Epithelial cell of esophagus (primary cell): ENCODE data around the gene TRIM8.
A peak's percentile ranks its signal among the peaks of the same experiment; 100 is the strongest.

ENCODE experiments used
- DNase-seq: peaks from one replicate; pipeline ENCODE4 v3.0.0; 2010; ENCODE audit warnings: low read depth
- H3K4me3 ChIP-seq: 2 replicates; pipeline ENCODE4 v1.5.1; 2011; ENCODE audit warnings: mild to moderate bottlenecking, low read length, control low read depth
- TF ChIP-seq, protein P1 (sequence below): IDR thresholded peaks from 2 replicates; pipeline ENCODE4 v1.5.1; 2011; ENCODE audit warnings: low read depth, mild to moderate bottlenecking, low read length, control low read depth, inconsistent platforms; ENCODE audit not compliant: insufficient read depth; ENCODE audit errors: missing control alignments

Gene TRIM8

DNA sequence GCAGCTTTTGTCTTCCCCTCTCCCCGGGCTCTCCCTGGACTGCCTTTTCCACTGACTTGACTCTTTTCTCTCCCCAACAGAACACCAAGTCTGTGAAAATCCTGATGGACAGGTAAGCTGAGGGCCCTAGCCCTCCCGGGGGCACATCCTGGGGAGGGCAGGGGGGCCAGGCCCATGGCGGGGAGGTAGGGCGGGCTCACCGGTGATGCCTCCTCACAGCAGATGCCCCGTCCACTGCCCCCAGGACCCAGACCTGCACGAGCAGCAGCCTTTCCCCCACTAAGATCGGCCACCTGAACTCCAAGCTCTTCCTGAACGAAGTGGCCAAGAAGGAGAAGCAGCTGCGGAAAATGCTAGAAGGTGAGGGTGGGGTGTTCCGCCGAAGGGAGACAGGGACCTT lies 11.7 kb downstream of the TRIM8 start:
- no peak for DNase-seq
- TF ChIP-seq, protein P1, sequence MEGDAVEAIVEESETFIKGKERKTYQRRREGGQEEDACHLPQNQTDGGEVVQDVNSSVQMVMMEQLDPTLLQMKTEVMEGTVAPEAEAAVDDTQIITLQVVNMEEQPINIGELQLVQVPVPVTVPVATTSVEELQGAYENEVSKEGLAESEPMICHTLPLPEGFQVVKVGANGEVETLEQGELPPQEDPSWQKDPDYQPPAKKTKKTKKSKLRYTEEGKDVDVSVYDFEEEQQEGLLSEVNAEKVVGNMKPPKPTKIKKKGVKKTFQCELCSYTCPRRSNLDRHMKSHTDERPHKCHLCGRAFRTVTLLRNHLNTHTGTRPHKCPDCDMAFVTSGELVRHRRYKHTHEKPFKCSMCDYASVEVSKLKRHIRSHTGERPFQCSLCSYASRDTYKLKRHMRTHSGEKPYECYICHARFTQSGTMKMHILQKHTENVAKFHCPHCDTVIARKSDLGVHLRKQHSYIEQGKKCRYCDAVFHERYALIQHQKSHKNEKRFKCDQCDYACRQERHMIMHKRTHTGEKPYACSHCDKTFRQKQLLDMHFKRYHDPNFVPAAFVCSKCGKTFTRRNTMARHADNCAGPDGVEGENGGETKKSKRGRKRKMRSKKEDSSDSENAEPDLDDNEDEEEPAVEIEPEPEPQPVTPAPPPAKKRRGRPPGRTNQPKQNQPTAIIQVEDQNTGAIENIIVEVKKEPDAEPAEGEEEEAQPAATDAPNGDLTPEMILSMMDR: no peak
- H3K4me3 ChIP-seq: no peak overlapping the region

DNA sequence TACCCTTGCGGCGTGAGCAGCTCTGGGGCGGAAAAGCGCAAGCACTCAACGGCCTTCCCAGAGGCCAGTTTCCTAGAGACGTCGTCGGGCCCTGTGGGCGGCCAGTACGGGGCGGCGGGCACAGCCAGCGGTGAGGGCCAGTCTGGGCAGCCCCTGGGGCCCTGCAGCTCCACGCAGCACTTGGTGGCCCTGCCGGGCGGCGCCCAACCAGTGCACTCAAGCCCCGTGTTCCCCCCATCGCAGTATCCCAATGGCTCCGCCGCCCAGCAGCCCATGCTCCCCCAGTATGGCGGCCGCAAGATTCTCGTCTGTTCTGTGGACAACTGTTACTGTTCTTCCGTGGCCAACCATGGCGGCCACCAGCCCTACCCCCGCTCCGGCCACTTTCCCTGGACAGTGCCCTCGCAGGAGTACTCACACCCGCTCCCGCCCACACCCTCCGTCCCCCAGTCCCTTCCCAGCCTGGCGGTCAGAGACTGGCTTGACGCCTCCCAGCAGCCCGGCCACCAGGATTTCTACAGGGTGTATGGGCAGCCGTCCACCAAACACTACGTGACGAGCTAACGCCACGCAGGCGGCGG lies 12.6 kb downstream of the TRIM8 start:
- TF ChIP-seq, protein P1: no peak
- no peak overlapping the region for H3K4me3 ChIP-seq
- DNase-seq: no peak

DNA sequence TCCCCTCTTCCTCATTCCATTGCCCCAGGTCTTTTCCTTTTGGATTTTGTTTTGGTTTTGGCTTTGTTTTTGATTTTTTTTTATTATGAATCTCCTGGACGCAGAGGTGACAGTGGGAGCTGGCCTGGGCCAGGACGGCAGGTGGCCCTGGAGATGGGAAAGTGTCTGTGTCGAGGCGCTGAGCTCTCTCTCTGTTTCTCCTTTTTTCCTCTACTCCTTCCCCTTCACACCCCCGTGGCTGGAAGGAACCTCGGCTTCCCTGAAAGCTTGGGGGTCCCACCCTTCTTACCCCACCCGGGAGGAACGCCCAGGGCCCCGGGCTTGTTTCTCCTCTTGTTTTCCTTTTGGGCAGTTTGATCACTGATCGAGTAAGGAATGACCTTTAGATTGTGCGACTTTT lies 13.2 kb downstream of the TRIM8 start:
- TF ChIP-seq, protein P1: no peak
- DNase-seq: no peak
- no peak overlapping the region for H3K4me3 ChIP-seq

DNA sequence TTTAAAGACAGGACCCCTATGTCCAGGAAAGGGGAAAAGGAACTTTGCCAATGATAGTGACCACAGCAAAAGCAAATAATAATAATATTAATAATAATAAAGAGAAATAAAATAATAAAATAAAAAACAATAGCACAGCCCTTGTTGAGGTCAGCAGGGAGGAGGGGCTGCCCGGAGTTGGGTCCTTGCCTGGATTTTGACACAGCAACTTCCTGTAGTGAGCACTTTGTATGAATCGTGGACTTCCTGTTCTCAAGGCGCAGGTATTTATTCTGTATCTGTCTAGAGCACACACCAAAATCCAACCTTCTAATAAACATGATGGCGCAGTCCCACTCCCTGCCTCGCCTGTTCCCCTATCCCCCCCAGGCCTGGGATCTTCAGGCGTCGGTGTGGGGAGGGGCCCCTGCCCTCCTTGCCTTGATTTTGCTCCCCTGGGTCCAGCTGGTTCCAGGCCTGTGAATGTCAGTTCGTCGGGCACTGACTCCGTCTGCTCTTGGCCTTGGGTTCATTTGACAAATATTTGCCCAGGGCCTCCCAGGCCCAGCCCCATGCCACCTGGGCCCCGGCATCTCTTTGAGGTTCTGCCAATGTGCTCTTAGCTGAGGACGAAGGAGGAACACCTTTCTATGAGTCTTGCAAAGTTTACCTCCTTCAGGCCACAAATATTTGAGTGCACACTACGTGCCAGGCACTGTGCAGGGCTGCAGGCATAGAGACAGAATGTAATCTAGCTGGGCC lies 13.9 kb downstream of the TRIM8 start:
- DNase-seq: peak; percentile 33
- TF ChIP-seq, protein P1: no peak
- H3K4me3 ChIP-seq: no peak overlapping the region

DNA sequence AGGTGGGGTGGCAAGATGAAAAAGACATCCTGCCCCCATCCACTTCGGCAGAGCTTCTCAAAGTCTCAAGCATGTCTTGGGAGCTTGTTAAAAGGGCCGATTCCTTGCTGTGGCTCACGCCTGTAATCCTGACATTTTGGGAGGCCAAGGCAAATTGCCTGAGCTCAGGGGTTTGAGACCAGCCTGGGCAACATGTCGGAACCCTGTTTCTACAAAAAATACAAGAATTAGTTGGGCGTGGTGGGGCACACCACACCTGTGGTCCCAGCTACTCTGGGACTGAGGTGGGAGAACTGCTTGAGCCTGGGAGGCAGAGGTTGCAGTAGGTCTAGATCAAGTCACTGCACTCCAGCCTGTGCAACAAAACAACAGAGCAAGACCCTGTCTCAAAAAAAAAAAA lies 14.5 kb downstream of the TRIM8 start:
- no peak overlapping the region for H3K4me3 ChIP-seq
- TF ChIP-seq, protein P1: no peak
- no peak for DNase-seq

DNA sequence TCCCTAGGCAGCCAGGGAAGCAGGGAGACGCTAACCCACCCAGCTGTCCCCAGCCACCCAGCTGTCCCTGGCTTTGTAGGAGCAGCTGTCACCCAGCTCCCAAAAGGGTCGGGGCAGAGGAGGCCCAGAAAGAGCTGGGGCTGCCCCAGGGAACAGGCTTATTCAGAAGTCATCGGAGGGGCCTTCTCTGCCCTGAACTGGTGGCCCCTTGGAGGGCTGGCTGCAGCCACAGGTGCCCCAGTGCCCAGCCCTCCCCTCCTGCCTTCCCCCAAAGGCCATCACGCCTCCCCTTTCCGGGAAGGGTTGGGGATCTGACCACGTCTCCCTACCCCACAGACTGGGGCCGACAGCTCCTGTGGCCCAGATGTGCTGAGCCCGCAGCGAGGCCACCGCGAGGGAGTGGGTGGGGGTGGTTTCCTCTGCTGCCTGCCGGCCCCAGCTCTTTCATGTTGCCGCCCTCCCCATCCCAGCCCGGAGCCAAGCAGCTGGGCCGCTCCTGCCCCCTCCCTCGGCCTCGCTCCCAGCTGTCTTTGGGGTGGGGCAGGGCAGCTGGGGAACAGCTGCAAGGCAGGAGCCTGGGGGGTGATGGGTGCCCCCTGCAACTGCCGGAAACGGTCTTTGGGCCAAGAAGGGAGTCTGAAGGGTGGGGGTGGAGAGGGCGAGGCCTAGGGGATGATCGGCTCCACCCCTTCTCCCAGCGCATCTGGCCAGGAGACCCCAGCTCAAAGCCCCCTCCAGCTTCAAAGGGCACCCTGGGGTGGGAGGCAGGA lies 16.8 kb downstream of the TRIM8 start:
- no peak for DNase-seq
- no peak overlapping the region for H3K4me3 ChIP-seq
- TF ChIP-seq, protein P1: no peak

DNA sequence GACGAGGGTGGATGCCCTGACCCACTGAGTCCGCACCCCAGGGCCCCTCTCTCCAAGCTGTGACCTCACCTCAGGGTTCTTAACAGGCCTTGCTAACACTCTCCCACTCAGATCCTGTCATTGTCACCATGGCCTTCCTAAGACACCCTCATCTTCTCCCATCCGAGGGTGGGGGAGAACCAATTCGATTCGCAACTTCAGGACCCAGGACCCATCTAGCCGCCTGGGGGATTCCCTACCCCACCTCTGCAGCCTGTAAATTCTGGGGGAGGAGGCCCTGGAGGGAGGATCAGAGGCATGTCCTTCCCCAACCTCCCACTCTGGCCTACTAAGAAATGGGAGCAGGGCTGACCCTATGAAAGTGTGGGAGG lies 17.4 kb downstream of the TRIM8 start:
- no peak for DNase-seq
- no peak overlapping the region for H3K4me3 ChIP-seq
- TF ChIP-seq, protein P1: no peak
